HG03378 (cell line): ENCODE measurements around the gene CPA1.
A peak's percentile ranks its signal among the peaks of the same experiment; 100 is the strongest.

Source experiments
- ATAC-seq: cut with Tn5 transposase; IDR thresholded peaks from one replicate; pipeline ENCODE4 v1.9.1; 2021; ENCODE audit warnings: mild to moderate bottlenecking, moderate library complexity; ENCODE audit not compliant: unreplicated experiment

The CPA1 gene

GRCh38 chr7:130353196-130353595 is 27.1 kb upstream of the CPA1 start:
- no peak for ATAC-seq

- ATAC-seq = no peak
These were observed 24.0 kb upstream of the CPA1 start for GRCh38 chr7:130356121-130356875.

GRCh38 chr7:130356876-130357611 is 23.2 kb upstream of the CPA1 start:
- no peak for ATAC-seq

GRCh38 chr7:130358471-130358870 is 21.8 kb upstream of the CPA1 start:
- ATAC-seq = no peak

- ATAC-seq = no peak
These were observed 20.9 kb upstream of the CPA1 start for GRCh38 chr7:130359276-130359857.

GRCh38 chr7:130360518-130360917 is 19.8 kb upstream of the CPA1 start:
- ATAC-seq = no peak

- ATAC-seq = no peak
These were observed 18.6 kb upstream of the CPA1 start for GRCh38 chr7:130361681-130362080.

- no peak for ATAC-seq
These were observed 18.0 kb upstream of the CPA1 start for GRCh38 chr7:130362251-130362816.

GRCh38 chr7:130363026-130363847 is 17.1 kb upstream of the CPA1 start:
- no peak for ATAC-seq

GRCh38 chr7:130364451-130364850 is 15.8 kb upstream of the CPA1 start:
- no peak for ATAC-seq

GRCh38 chr7:130365088-130365487 is 15.2 kb upstream of the CPA1 start:
- no peak for ATAC-seq

GRCh38 chr7:130365511-130366441 is 14.5 kb upstream of the CPA1 start:
- peak; percentile 62 for ATAC-seq

- ATAC-seq = no peak
These were observed 13.7 kb upstream of the CPA1 start for GRCh38 chr7:130366564-130366963.

GRCh38 chr7:130367088-130367755 is 13.1 kb upstream of the CPA1 start:
- no peak for ATAC-seq

- no peak for ATAC-seq
These were observed 12.2 kb upstream of the CPA1 start for GRCh38 chr7:130367836-130368746.

GRCh38 chr7:130369110-130369711 is 11.1 kb upstream of the CPA1 start:
- ATAC-seq = no peak

- ATAC-seq = no peak
These were observed 10.3 kb upstream of the CPA1 start for GRCh38 chr7:130369831-130370550.
